GM15510 (cell line): ENCODE data around the gene ARL11.

Source experiments
- POLR2A ChIP-seq: IDR thresholded peaks from 3 replicates; pipeline ENCODE4 v1.6.1; 2011; ENCODE audit warnings: borderline replicate concordance; ENCODE audit not compliant: insufficient read length; ENCODE audit errors: extremely low read depth

Gene ARL11

DNA sequence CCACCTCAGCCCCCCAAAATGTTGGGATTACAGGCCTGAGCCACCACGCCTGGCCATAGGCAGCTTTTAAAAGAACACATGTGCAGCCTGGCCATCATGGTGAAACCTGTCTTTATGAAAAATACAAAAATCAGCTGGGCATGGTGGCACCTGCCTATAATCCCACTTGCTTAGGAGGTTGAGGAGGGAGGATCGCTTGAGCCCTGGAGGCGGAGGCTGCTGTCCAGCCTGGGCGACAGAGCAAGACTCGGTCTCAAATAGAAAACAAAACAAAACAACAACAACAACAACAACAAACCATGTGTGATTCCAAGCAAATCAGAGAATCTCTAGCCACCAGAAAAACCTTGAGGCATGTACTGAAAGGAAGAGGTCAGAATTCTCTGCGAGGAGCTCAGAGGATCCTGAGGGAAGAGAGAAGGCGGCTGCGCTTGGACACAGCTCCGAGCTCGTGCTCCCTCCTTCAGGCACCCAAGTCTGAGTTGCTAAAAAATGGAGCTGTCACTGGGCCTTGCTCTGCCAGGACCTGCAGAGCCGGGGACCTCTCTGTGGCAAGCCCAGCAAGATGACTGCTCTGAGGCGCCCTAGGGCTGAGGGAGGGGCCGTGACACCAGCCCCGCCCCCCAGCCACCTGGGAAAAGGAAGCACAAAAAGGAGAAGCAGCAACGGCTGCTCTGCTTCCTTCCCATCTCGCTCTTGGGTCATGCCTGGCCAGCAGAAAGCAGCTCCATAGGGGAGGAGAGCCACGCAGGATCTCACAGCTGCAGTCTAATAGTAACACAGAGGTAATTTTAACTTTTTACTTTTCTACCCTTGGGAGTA lies at the start of gene ARL11:
ARL11 (plus strand) TSS at position 677 of the 822 bp plus-strand sequence. CDS start 1,941 bp downstream, outside the sequence.
- peak; percentile 83 for TF ChIP-seq POLR2A

DNA sequence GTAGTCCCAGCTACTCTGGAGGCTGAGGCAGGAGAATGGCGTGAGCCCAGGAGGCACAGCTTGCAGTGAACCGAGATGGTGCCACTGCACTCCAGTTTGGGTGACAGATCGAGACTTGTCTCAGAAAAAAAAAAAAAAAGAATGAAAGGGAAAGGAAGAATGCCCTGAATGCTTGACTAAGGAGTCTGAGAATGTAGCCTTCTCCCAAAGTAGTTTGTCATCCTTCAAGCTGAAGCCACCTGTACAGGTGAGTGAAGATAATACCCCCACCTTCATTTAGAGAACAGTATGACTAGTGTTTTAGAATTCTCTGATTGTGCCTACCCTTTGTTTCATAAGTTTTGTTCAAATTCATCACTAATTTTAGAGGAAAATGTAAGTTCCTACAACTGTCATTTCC lies 48.8 kb upstream of the ARL11 start:
- TF ChIP-seq POLR2A: no peak

DNA sequence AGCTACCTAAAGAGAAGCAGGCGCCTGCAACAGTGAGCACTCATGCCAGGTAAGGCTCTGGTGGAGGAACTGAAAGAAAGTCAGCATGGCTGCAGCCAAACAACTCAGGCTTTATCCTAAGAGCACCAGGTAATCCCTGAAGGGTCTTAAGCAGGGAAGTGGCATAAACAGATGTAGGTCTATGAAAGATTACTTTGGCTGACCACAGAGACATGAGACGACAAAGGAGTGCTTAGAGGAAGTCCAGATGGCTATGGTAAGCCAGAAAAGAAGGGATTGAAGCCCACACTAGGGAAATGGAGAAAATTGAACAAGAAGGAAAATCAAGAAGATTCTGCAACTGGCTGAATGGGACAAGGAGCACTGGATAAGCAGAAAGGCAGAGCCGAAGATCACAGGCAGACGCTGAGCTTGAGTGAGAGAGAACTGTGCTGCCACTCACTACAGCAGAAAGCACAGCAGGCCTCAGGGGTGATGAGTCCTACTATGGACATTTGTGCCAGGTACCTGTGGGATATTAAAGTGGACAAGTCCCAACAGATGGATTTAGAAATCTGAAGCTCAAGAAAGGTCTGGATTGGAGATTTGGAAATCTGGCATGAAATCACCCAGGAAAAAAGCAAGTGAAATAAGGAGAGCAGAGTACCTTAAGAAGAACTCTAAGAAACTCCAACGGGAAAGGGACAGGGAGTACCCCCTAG lies 47.2 kb upstream of the ARL11 start:
- no peak for TF ChIP-seq POLR2A

DNA sequence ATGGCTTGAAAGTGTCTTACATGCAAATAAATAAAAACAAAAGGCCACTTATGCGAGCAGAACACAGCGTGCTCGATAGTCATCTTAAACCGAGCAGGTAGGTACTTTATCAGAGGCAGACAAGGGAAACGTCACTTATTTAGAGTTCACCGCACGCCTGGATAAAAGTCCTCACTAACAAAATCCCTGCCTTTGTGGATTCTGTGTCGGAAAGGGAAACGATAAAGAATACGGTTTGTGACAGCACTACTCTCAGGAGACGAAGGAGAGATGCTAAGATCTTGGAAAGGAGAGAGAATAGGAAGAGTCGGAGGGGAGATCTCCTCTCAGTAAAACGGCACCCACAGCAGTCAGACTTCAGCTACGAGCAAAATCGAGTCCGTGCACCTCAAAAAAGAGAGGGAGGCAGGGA lies 43.5 kb upstream of the ARL11 start:
- TF ChIP-seq POLR2A: no peak

DNA sequence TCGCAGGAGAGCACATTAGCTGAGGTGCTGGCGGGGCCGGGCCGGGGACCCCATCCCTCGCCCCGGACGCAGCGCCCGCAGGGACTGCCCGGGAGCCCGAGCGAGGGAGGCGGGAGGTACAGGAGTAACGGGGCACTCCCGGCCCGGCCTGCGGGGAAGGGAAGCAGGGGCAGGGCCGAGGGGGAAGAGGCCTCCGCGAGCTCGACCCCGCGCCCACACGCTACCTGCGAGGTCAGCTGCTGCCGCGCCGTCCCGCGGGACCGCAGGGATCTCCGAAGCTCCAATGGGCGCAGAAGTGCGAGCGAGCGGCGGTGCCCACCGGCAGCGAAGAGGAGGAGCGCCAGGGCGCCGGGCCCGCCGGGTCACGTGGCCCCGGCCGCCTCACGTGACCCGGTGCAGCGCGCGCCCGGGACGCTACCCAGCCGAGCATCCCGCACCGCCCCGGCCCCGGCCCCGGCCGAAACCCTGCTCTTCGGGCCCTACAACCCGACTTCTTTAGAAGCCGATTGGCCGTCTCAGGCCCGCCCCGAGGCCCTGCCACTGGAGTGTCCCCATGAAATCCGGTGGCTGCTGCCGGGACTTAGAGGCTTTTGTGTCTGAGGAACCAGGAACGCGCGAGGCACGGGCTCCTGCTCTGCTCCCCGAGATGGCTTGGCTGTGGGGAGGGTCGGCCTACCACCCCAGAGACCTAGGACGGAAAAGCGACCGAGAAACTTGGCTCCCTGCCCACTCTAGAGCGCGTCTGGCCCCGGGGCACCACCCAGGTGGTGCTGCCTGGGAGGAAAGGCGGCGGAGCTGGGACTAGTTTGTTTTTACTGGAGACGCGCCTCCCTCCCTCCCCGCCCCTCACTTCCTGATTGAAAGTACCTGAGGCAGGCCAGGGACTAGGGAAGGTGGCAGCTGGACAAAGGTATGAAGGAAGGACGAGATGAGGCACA lies 42.8 kb upstream of the ARL11 start, which contains the start of gene RCBTB1:
RCBTB1 (minus strand) TSS at position 339 of the 938 bp plus-strand sequence. CDS start 18,279 bp downstream, outside the sequence.
- peak; percentile 69 for TF ChIP-seq POLR2A

DNA sequence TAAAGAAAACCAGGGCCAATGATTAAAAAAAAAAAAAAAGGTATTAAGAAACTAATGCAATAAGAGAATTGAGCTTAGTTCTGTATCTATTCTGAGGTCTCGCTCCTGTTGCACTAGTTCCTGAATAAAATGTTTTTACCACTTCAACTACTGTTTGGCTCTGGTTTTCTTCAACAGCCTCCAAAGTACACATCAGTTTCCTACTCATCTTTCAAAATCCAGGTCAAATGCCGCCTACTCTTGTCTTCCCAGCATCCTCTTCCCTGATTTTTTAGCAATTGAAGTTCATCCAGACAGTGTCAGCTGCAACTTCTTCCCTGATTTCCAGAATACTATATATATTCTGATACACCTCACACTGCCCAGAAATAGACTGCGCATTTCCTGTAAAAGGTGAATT lies 41.6 kb upstream of the ARL11 start:
- TF ChIP-seq POLR2A: no peak

DNA sequence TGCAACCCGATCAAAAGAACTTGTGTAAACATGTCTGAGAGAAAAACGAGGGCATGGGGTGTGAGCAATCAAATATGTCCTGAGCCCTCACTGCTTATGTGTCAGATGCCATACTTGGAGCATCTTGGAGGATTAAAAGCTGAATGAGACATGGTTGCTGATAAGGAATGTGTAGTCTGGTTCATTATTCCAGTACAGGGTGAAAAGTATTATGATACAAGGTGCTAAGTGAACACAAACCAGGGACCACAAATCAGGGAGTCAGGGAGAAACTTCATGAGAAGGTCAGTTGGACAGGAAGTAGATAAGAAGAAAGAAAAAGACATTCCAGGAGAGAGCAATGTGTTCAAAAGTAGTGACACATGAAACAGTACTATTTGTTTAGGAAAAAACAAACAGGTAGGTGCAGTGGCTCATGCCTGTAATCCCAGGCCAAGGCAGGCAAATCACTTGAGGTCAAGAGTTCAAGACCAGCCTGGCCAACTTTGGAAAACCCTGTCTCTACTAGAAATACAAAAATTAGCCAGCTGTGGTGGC lies 40.9 kb upstream of the ARL11 start:
- TF ChIP-seq POLR2A: no peak

DNA sequence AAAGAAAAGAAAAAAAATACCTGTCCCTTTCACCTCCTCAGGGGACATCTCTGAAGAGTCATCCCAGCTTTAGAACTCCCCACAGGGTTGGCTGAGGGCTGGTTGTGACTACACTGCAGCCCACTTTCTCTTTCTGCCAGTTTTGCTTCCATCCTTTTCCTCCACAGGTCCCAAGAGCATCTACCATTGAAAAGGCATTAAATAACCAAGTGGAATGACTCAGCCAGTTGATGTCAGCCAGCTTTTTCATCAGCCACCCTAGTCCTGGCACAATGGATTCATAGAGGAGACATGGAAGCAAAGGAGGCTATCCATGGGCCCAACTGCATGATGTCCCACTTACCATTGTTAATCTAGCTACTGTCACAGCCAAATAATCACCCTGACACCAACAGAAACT lies 33.7 kb upstream of the ARL11 start:
- no peak for TF ChIP-seq POLR2A

DNA sequence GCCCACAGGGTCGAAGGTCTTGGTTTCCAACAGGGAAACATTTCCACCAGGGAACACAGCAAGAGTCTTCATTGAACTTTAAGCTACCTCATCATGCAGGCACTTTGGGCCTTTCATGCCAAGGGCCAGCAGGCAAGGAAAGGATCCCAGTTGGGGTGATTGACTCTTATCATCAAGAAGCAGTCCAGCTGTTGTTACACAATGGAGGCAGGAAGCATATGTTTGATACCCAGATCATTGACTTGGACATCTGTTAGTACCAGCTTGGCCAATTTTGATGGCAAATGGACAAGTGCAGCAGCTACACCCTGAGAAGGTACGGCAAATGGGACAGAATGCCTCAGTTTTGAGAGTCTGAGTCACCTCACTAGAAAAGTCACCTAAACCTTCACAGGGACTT lies 32.1 kb upstream of the ARL11 start:
- TF ChIP-seq POLR2A: no peak

DNA sequence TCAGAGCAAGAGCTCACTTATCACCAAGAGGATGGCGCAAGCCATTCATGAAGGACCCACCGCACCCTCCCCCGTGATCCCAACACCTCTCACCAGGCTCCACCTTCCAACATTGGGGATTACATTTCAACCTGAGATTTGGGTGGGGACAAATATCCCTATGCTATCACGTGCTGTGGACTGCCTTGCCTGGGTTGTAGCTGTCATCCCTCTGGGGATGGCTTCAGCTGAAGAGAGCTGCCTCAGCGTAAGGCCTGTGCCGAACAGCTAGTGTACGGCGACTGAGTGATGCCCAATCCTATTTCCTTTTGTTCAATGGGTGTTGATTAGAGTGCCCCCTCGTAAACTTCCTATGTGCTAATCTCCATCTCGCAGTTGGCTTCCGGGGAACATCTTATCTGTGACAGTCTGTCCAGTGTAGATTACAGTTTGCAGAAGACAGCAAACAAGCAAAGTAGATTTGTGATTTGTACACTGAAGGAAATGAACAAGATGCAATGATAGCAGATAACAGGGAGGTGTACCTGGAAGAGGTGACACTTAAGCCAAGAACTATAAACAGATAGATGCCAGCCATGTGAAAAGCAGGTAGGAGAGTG lies 31.2 kb upstream of the ARL11 start:
- TF ChIP-seq POLR2A: no peak

DNA sequence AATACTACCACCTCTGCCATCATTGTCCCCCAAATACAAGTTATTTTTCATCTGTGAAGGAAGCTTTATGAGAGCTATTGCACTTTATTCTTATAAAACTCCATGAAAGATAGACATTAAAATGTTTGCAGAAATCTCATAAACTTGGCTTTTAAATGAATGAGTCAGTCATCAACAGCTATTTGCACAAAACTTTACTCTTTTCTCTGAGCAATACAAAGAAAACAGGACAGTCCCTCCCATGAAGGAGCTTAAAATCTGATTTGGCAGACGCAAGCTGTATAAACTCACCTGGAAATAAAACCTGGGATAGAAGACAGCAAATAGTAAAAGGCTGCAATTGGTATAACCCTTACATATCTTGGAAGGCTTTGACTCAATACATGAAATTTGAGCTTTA lies 26.3 kb upstream of the ARL11 start:
- no peak for TF ChIP-seq POLR2A

DNA sequence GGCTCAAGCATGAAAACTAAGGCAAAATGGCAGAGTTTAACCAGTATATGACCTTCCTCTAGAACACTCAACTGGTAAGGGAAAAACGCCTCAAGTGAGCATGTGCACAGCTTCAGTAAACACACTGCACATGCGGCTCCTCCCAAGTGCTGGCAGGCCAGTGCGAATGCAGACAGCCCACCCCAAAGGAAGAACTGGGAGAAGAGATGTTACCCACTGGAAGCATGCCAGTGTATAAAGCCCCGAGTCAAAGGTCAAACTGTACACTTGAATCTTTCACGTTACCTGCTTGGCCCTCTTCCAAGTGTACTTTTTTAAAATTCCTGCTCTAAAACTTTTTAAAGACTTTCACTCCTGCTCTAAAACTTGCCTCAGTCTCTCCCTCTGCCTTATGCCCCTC lies 23.7 kb upstream of the ARL11 start:
- TF ChIP-seq POLR2A: no peak

DNA sequence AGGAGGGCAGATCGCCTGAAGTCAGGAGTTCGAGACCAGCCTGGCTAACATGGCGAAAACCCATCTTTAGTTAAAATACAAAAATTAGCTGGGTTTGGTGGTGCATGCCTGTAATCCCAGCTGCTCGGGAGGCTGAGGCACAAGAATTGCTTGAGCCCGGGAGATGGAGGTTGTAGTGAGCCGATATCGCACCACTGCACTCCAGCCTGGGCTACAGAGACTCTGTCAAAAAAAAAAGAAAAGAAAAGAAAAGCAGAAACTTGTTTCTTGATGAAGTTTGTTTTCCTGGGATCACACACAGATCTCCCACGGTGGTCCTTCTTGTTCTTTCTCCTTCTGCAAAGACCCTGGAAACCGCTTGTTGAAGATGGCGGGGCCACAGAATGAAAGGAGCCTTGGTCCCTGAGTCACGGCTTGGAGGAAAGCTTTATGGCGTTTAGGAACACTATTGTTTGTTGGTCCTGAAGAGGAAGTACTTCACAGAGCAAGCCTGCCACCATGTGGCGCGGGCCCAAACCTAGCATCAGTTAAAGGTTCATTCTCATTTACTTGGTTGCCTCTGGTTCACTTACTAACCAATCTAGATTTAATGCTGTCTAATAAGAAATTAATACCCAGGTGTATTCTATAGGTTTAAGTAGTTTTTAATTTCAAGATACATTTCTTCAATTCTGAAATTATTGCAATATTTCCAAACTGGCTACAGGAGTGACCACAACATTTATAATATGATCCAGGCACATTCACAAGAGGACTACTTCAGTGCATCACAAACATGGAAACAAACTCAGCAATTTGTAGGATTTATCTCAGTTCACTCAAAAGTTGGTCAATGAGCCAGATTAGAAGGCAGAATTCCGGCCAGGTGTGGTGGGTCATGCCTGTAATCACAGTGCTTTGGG lies 21.3 kb upstream of the ARL11 start:
- TF ChIP-seq POLR2A: no peak
